ENCODE measurements around the gene DRC7. TPM values are rescaled to one million over a fixed set of nuclear protein-coding genes. Genes with fewer than 3 reads are reported as not detected.
A peak's percentile ranks its signal among the peaks of the same experiment; 100 is the strongest.

The DRC7 gene
- total and polyA plus RNA-seq, 10 of the 15 experiments (the other 5 are each of a cell fraction or from before 2014, with no cell fraction given) = 0.06 to 0.49 (median 0.14) TPM; not detected in 4

- TF ChIP-seq JUNB (IDR thresholded peaks at IDR 0.05) (no peak), WRNIP1 (IDR thresholded peaks at IDR 0.05; ENCODE audit: borderline replicate concordance, low read depth, low read length) (no peak), EED (IDR thresholded peaks at IDR 0.05; ENCODE audit: low read depth) (peak; percentile 78), NBN (IDR thresholded peaks at IDR 0.05) (0 out of 2 replicates have a peak, but pooled peaks have one; percentile 28), POLR2A (IDR thresholded peaks at IDR 0.05; ENCODE audit: low read depth, low read length) (peak; percentile 61), HDGF (IDR thresholded peaks at IDR 0.05) (0 out of 2 replicates have a peak, but pooled peaks have one; percentile 32), POU2F2 (IDR thresholded peaks at IDR 0.05; ENCODE audit: borderline replicate concordance, low read depth, low read length) (peak; percentile 41; the same call in 1 of the 3 replicates), E2F4 (IDR thresholded peaks at IDR 0.05; ENCODE audit: low read depth, low read length) (no peak), PKNOX1 (IDR thresholded peaks at IDR 0.05) (peak; percentile 77), EGR1 (IDR thresholded peaks at IDR 0.05; ENCODE audit: borderline replicate concordance in 1 of 2, low read depth in 2 of 2, low read length in 2 of 2) (no peak), ELK1 (IDR thresholded peaks at IDR 0.05; ENCODE audit: low read depth, low read length) (no peak), IKZF1 (conservative IDR thresholded peaks at IDR 0.05) (peak; percentile 74), TCF3 (IDR thresholded peaks at IDR 0.05; ENCODE audit: borderline replicate concordance, insufficient read depth, low read depth, low read length) (0 out of 2 replicates have a peak, but pooled peaks have one; percentile 8)
Observed at GRCh38 chr16:57689762-57690558, 4.6 kb upstream of the DRC7 start (continued).
